Dendritic cell treated with granulocyte-macrophage colony-stimulating factor and Interleukin-4, amounts not matched to agents 40 ng/mL and 50 ng/mL, for 4 days (primary cell): Measurements from ENCODE around the gene LRBA.

Source experiments
- H3K27ac Mint-ChIP-seq: one replicate; pipeline ENCODE4 v1.8.0; 2022; ENCODE audit warnings: mild to moderate bottlenecking, mixed read lengths
- H3K27me3 Mint-ChIP-seq: one replicate; pipeline ENCODE4 v1.8.0; 2022; ENCODE audit warnings: mild to moderate bottlenecking, mixed read lengths
- H3K36me3 Mint-ChIP-seq: one replicate; pipeline ENCODE4 v1.8.0; 2022; ENCODE audit warnings: low read depth, mixed read lengths
- H3K4me1 Mint-ChIP-seq: one replicate; pipeline ENCODE4 v1.8.0; 2022; ENCODE audit warnings: low read depth, mixed read lengths
- H3K4me3 Mint-ChIP-seq: one replicate; pipeline ENCODE4 v1.8.0; 2022; ENCODE audit warnings: mild to moderate bottlenecking, moderate library complexity, mixed read lengths
- H3K9me3 Mint-ChIP-seq: one replicate; pipeline ENCODE4 v1.8.0; 2022; ENCODE audit warnings: mixed read lengths
- intact Hi-C: fragments of 100-400 bp; cut with micrococcal nuclease; formaldehyde crosslinking; loops from one replicate; pipeline ENCODE4 v1.15.0; 2022

LRBA gene

GRCh38 chr4:150381609-150382008 lies 633.5 kb downstream of the LRBA start:
- Mint-ChIP-seq H3K4me1 (no peaks in the 10 kb centered on the region), H3K27me3 (no peaks in the 10 kb centered on the region), H3K36me3 (no peaks in the 10 kb centered on the region), H3K27ac (no peak overlapping the region), H3K9me3 (no peaks in the 10 kb centered on the region), H3K4me3 (no peak overlapping the region)
- intact Hi-C loops: no loop called here

- Mint-ChIP-seq H3K36me3 (no peaks in the 10 kb centered on the region), H3K4me1 (no peaks in the 10 kb centered on the region), H3K27me3 (no peaks in the 10 kb centered on the region), H3K9me3 (no peaks in the 10 kb centered on the region), H3K27ac (no peak overlapping the region), H3K4me3 (no peak overlapping the region)
- intact Hi-C loops: no loop called here
These were observed 634.0 kb downstream of the LRBA start for GRCh38 chr4:150381036-150381435.

GRCh38 chr4:150379454-150379853 lies 635.6 kb downstream of the LRBA start:
- Mint-ChIP-seq H3K4me3 (no peak overlapping the region), H3K4me1 (no peaks in the 10 kb centered on the region), H3K27me3 (no peaks in the 10 kb centered on the region), H3K9me3 (no peaks in the 10 kb centered on the region), H3K27ac (no peak overlapping the region), H3K36me3 (no peaks in the 10 kb centered on the region)
- intact Hi-C loops: no loop called here

GRCh38 chr4:150375025-150375424 lies 640.1 kb downstream of the LRBA start:
- H3K27me3 Mint-ChIP-seq: no peaks in the 10 kb centered on the region
- intact Hi-C loops: no loop called here
- no peaks in the 10 kb centered on the region for H3K4me1 Mint-ChIP-seq
- H3K27ac Mint-ChIP-seq: no peak overlapping the region
- no peaks in the 10 kb centered on the region for H3K9me3 Mint-ChIP-seq
- no peaks in the 10 kb centered on the region for H3K36me3 Mint-ChIP-seq
- no peak overlapping the region for H3K4me3 Mint-ChIP-seq

- intact Hi-C loops: no loop called here
- Mint-ChIP-seq H3K9me3 (no peaks in the 10 kb centered on the region), H3K27ac (no peak overlapping the region), H3K36me3 (no peaks in the 10 kb centered on the region), H3K4me3 (no peak overlapping the region), H3K27me3 (no peaks in the 10 kb centered on the region), H3K4me1 (no peaks in the 10 kb centered on the region)
These were observed 643.2 kb downstream of the LRBA start for GRCh38 chr4:150371869-150372268.

GRCh38 chr4:150369434-150370380 lies 645.4 kb downstream of the LRBA start:
- Mint-ChIP-seq H3K36me3 (no peaks in the 10 kb centered on the region), H3K9me3 (no peaks in the 10 kb centered on the region), H3K27ac (no peak overlapping the region), H3K27me3 (no peaks in the 10 kb centered on the region), H3K4me1 (peaks cover 6% of the 10 kb centered on the region), H3K4me3 (no peak overlapping the region)
- intact Hi-C loops: loop anchor here (10.0 kb wide), 1 partner anchor 175 kb away; no protein-coding TSS in a partner anchor

GRCh38 chr4:150368667-150369066 lies 646.4 kb downstream of the LRBA start:
- H3K4me1 Mint-ChIP-seq: peaks cover 6% of the 10 kb centered on the region
- no peaks in the 10 kb centered on the region for H3K27me3 Mint-ChIP-seq
- intact Hi-C loops: loop anchor here (10.0 kb wide), 1 partner anchor 176 kb away; no protein-coding TSS in a partner anchor
- H3K9me3 Mint-ChIP-seq: no peaks in the 10 kb centered on the region
- no peak overlapping the region for H3K27ac Mint-ChIP-seq
- H3K36me3 Mint-ChIP-seq: no peaks in the 10 kb centered on the region
- no peak overlapping the region for H3K4me3 Mint-ChIP-seq

- Mint-ChIP-seq H3K4me3 (no peak overlapping the region), H3K4me1 (peaks cover 6% of the 10 kb centered on the region)
These were observed 647.8 kb downstream of the LRBA start for GRCh38 chr4:150367326-150367725.

GRCh38 chr4:150366487-150366999 lies 648.5 kb downstream of the LRBA start:
- Mint-ChIP-seq H3K27me3 (no peaks in the 10 kb centered on the region), H3K36me3 (no peaks in the 10 kb centered on the region), H3K4me3 (no peak overlapping the region), H3K4me1 (peaks cover 6% of the 10 kb centered on the region), H3K27ac (no peak overlapping the region), H3K9me3 (no peaks in the 10 kb centered on the region)
- intact Hi-C loops: loop anchor here (10.0 kb wide), 1 partner anchor 178 kb away; no protein-coding TSS in a partner anchor

More at GRCh38 chr4:150367326-150367725, 647.8 kb downstream of the LRBA start:
- Mint-ChIP-seq H3K36me3 (no peaks in the 10 kb centered on the region), H3K27me3 (no peaks in the 10 kb centered on the region), H3K9me3 (no peaks in the 10 kb centered on the region), H3K27ac (no peak overlapping the region)
- intact Hi-C loops: loop anchor here (10.0 kb wide), 1 partner anchor 177 kb away; no protein-coding TSS in a partner anchor

- Mint-ChIP-seq H3K36me3 (no peaks in the 10 kb centered on the region), H3K4me1 (peaks cover 6% of the 10 kb centered on the region), H3K9me3 (no peaks in the 10 kb centered on the region), H3K4me3 (no peak overlapping the region), H3K27ac (no peak overlapping the region), H3K27me3 (no peaks in the 10 kb centered on the region)
- intact Hi-C loops: loop anchor here (10.0 kb wide), 1 partner anchor 181 kb away; no protein-coding TSS in a partner anchor
These were observed 651.1 kb downstream of the LRBA start for GRCh38 chr4:150363721-150364688.

- H3K4me1 Mint-ChIP-seq: no peaks in the 10 kb centered on the region
- no peaks in the 10 kb centered on the region for H3K36me3 Mint-ChIP-seq
- no peak overlapping the region for H3K4me3 Mint-ChIP-seq
- no peaks in the 10 kb centered on the region for H3K9me3 Mint-ChIP-seq
- H3K27ac Mint-ChIP-seq: no peak overlapping the region
- H3K27me3 Mint-ChIP-seq: no peaks in the 10 kb centered on the region
- intact Hi-C loops: no loop called here
These were observed 656.4 kb downstream of the LRBA start for GRCh38 chr4:150358691-150359090.

- no peaks in the 10 kb centered on the region for H3K9me3 Mint-ChIP-seq
- intact Hi-C loops: no loop called here
These were observed 657.3 kb downstream of the LRBA start for GRCh38 chr4:150357829-150358228.

GRCh38 chr4:150355858-150356455 lies 659.1 kb downstream of the LRBA start:
- H3K9me3 Mint-ChIP-seq: no peaks in the 10 kb centered on the region
- no peaks in the 10 kb centered on the region for H3K36me3 Mint-ChIP-seq
- no peak overlapping the region for H3K27ac Mint-ChIP-seq
- intact Hi-C loops: no loop called here
- H3K27me3 Mint-ChIP-seq: no peaks in the 10 kb centered on the region
- no peak overlapping the region for H3K4me3 Mint-ChIP-seq
- no peaks in the 10 kb centered on the region for H3K4me1 Mint-ChIP-seq

More at GRCh38 chr4:150357829-150358228, 657.3 kb downstream of the LRBA start:
- Mint-ChIP-seq H3K4me1 (no peaks in the 10 kb centered on the region), H3K36me3 (no peaks in the 10 kb centered on the region), H3K4me3 (no peak overlapping the region), H3K27ac (no peak overlapping the region), H3K27me3 (no peaks in the 10 kb centered on the region)
